Measurements from ENCODE around the gene EGR1.

Gene EGR1

GRCh38 chr5:138465261-138466124 lies at the start of gene EGR1:
Gene EGR1, plus strand, starts transcription at chr5:138465479. Its CDS starts 283 bp downstream, at chr5:138465762.
- peaks cover 37% of the 10 kb centered on the region for H3K4me1 Mint-ChIP-seq
- ATAC-seq (peak; percentile 73), DNase-seq (ENCODE audit: low spot score in 2 of 2) (peak; percentile 89 to 98)
- peak within 1 kb of the TSS; percentile 93 for H3K27ac Mint-ChIP-seq
- H3K36me3 Mint-ChIP-seq: peaks cover 65% of the 10 kb centered on the region
- H3K9me3 Mint-ChIP-seq: no peaks in the 10 kb centered on the region
- H3K4me3 Mint-ChIP-seq: peak within 1 kb of the TSS; percentile 84

DNA sequence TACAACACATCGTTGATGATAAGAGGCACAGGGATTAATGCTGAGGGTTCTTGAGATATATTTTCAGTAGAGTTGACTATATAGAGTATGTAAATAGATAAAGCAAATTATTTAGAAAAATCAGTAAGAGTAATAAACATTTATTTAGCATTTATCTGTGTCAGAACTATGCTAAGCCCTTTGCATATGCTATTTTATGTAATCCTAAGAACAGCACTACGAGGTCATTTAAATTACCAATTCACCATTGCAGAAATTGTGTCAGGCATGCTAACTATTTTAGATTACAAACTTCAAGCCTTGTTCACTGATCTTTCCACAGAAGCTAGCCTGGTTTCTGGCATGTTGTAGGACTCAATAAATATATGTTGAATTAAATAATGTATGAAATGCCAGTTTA lies 46.8 kb upstream of the EGR1 start:
- H3K27ac Mint-ChIP-seq: no peak overlapping the region

GRCh38 chr5:138425079-138425478 lies 40.2 kb upstream of the EGR1 start:
- ATAC-seq (no peak), DNase-seq (ENCODE audit: low spot score in 2 of 2) (no peak)
- Mint-ChIP-seq H3K9me3 (no peaks in the 10 kb centered on the region), H3K36me3 (peaks cover 100% of the 10 kb centered on the region), H3K4me1 (no peaks in the 10 kb centered on the region), H3K4me3 (no peak overlapping the region), H3K27ac (peak overlapping the region; percentile 18)

More for the DNA sequence above, 46.8 kb upstream of the EGR1 start:
- no peaks in the 10 kb centered on the region for H3K9me3 Mint-ChIP-seq
- H3K4me3 Mint-ChIP-seq: no peak overlapping the region
- H3K36me3 Mint-ChIP-seq: peaks cover 99% of the 10 kb centered on the region
- ATAC-seq (no peak), DNase-seq (ENCODE audit: low spot score in 2 of 2) (no peak)
- H3K4me1 Mint-ChIP-seq: no peaks in the 10 kb centered on the region

DNA sequence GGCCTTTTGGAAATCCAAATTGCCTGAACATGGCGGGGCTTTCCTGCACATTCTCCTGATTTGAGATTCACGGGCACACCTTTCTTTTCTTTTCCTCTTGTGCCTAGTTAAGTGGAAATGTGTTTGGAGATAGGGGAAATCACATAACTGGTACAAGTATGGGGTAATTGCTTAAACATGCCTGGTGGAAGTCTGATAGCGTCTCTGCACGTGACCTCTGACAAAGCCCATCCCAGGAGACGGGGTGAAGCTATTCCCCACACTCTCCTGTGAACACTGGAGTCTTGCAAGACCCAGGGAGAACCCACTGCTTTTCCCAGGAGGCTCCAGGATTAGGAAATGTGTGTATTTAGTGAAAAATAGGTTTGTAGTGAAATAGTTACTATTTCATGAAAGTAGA lies 29.3 kb upstream of the EGR1 start:
- no peaks in the 10 kb centered on the region for H3K9me3 Mint-ChIP-seq
- DNase-seq (ENCODE audit: low spot score in 2 of 2) (no peak), ATAC-seq (no peak)
- no peak overlapping the region for H3K4me3 Mint-ChIP-seq
- H3K4me1 Mint-ChIP-seq: peaks cover 30% of the 10 kb centered on the region
- peak overlapping the region; percentile 23 for H3K27ac Mint-ChIP-seq
- H3K36me3 Mint-ChIP-seq: peaks cover 68% of the 10 kb centered on the region

DNA sequence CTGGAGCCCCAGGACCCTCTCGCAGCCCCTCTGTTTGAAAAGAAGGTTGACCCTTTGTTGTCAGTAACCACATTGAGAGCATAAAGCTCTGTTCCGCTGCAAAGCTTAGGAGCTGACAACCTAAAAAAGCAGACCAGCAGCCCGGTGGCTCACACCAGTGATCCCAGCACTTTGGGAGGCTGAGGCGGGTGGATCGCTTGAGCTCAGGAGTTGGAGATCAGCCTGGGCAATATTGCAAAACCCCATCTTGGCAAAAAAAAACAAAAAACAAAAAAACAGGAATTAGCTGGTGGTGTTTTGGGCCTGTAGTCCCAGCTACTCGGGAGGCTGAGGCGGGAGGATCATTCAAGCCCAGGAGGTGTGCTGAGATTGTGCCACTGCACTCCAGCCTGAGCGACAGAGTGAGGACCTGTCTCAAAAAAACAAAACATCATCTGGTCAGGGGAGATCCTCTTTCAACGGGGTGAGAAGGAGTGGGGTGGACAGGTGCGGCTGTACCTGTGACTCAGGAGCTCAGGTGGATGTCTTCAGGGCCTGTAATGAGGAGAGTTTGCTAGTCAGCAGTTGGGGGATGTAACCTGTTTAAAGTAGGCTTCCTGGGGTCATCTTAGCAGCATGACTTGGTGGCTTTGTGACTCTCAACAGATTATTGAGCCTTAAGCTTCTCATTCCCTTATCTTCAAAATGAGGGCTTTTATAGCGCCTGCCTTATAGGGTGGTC lies 27.1 kb upstream of the EGR1 start:
- ATAC-seq: no peak
- H3K4me3 Mint-ChIP-seq: peak overlapping the region; percentile 71
- H3K36me3 Mint-ChIP-seq: peaks cover 46% of the 10 kb centered on the region
- peaks cover 30% of the 10 kb centered on the region for H3K4me1 Mint-ChIP-seq
- H3K27ac Mint-ChIP-seq: peak overlapping the region; percentile 77
- no peak for DNase-seq (ENCODE audit: low spot score in 2 of 2)
- H3K9me3 Mint-ChIP-seq: no peaks in the 10 kb centered on the region

DNA sequence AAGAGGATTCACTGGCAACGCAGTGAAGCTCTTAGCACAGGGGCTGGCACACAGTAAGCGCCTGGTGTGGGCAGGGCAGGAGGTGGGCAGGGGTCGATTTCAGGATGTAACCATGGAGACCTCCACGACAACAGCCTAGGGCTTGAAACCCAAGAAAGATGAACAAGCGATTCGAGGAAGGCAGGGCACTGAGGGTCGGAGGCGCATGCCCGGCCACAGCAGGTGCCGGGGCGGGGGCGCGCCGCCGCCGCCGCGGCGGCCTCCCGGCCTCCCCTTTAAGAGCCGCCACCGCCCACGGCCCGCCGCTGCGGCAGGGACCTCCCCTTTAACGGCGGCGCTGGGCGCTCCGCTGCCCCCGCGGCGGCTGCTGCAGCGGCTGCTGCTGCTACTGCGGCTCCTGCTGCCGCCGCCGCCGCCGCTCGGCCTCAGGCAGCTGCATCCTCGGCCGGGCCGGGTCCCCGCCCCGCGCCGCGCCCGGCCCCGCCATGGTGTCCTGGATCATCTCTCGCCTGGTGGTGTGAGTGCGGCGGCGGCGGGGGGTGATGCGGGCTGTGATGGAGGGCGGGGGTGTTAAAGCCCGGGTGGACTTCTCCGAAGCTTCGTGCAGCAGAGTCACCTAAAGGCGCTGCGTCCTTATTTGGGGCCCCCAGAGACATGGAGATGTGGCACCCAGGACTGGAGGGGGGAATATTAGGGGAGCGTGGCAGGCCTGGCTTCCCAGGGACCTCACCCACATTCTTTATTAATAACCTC lies 26.4 kb upstream of the EGR1 start, which contains the start of gene REEP2:
TSS of gene REEP2 (plus strand) at position 334 of the 753 bp plus-strand sequence. CDS start at position 486, 152 bp downstream.
- Mint-ChIP-seq H3K27ac (peak within 1 kb of the TSS; percentile 77), H3K36me3 (peaks cover 38% of the 10 kb centered on the region)
- DNase-seq (ENCODE audit: low spot score in 2 of 2): peak; percentile 61 to 77

GRCh38 chr5:138439477-138440158 lies 25.7 kb upstream of the EGR1 start:
- peaks cover 31% of the 10 kb centered on the region for H3K36me3 Mint-ChIP-seq
- H3K4me1 Mint-ChIP-seq: peaks cover 30% of the 10 kb centered on the region
- DNase-seq (ENCODE audit: low spot score in 2 of 2) (no peak), ATAC-seq (no peak)
- H3K27ac Mint-ChIP-seq: no peak overlapping the region
- H3K4me3 Mint-ChIP-seq: peak overlapping the region; percentile 71
- H3K9me3 Mint-ChIP-seq: no peaks in the 10 kb centered on the region

More for the DNA sequence above, 26.4 kb upstream of the EGR1 start, which contains the start of gene REEP2:
- H3K4me1 Mint-ChIP-seq: peaks cover 30% of the 10 kb centered on the region
- peak; percentile 90 for ATAC-seq
- no peaks in the 10 kb centered on the region for H3K9me3 Mint-ChIP-seq
- H3K4me3 Mint-ChIP-seq: peak within 1 kb of the TSS; percentile 71

GRCh38 chr5:138440159-138441073 lies 24.9 kb upstream of the EGR1 start:
- Mint-ChIP-seq H3K4me1 (peaks cover 30% of the 10 kb centered on the region), H3K27ac (no peak overlapping the region), H3K9me3 (no peaks in the 10 kb centered on the region), H3K36me3 (peaks cover 23% of the 10 kb centered on the region), H3K4me3 (peak overlapping the region; percentile 71)
- ATAC-seq (no peak), DNase-seq (ENCODE audit: low spot score in 2 of 2) (no peak)

GRCh38 chr5:138441221-138441620 lies 24.1 kb upstream of the EGR1 start:
- H3K4me1 Mint-ChIP-seq: peaks cover 30% of the 10 kb centered on the region
- ATAC-seq (no peak), DNase-seq (ENCODE audit: low spot score in 2 of 2) (no peak)
- H3K9me3 Mint-ChIP-seq: no peaks in the 10 kb centered on the region
- peaks cover 15% of the 10 kb centered on the region for H3K36me3 Mint-ChIP-seq
- H3K4me3 Mint-ChIP-seq: no peak overlapping the region
- no peak overlapping the region for H3K27ac Mint-ChIP-seq

- DNase-seq (ENCODE audit: low spot score in 2 of 2) (no peak), ATAC-seq (no peak)
- no peak overlapping the region for H3K4me3 Mint-ChIP-seq
- peaks cover 13% of the 10 kb centered on the region for H3K4me1 Mint-ChIP-seq
- H3K9me3 Mint-ChIP-seq: no peaks in the 10 kb centered on the region
- H3K27ac Mint-ChIP-seq: peak overlapping the region; percentile 5
- no peaks in the 10 kb centered on the region for H3K36me3 Mint-ChIP-seq
Measured at GRCh38 chr5:138444078-138444773, 21.1 kb upstream of the EGR1 start.

DNA sequence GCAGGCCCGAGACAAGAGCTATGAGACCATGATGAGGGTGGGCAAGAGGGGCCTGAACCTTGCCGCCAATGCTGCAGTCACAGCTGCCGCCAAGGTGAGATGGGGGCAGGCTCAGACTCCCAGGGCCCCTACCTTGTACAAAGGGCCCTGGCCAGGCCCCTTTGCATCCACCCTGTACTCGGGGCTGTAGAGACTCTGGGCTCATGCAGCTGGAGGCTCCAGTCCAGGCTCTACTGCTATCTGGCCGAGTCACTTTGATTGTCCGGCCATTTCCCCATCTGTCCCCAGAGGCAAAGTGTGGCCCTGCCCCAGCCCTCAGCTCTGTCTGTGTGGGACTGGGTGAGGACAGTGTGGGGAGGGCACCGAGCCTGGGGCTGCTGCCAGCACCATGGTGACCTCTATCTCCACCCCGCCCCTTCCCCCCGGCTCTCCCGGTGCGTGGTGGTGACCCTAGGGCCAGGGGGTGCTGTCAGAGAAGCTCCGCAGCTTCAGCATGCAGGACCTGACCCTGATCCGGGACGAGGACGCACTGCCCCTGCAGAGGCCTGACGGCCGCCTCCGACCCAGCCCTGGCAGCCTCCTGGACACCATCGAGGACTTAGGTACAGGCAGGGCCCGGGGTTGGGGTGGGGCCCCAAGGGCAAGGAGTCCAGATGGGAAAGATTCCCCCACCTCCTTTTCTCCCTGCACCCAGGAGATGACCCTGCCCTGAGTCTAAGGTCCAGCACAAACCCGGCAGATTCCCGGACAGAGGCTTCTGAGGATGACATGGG lies 20.3 kb upstream of the EGR1 start:
- Mint-ChIP-seq H3K4me3 (no peak overlapping the region), H3K27ac (no peak overlapping the region), H3K4me1 (peaks cover 10% of the 10 kb centered on the region), H3K9me3 (no peaks in the 10 kb centered on the region), H3K36me3 (no peaks in the 10 kb centered on the region)
- DNase-seq (ENCODE audit: low spot score in 2 of 2): no peak
- ATAC-seq: no peak

- Mint-ChIP-seq H3K9me3 (no peaks in the 10 kb centered on the region), H3K4me1 (peaks cover 8% of the 10 kb centered on the region), H3K36me3 (no peaks in the 10 kb centered on the region), H3K4me3 (no peak overlapping the region), H3K27ac (no peak overlapping the region)
- DNase-seq (ENCODE audit: low spot score in 2 of 2) (no peak), ATAC-seq (no peak)
Measured at GRCh38 chr5:138445547-138446271, 19.6 kb upstream of the EGR1 start.

Measured in stimulated activated effector memory CD8-positive, alpha-beta T cell treated with anti-CD3 and anti-CD28 coated beads, Interleukin-12 subunit alpha, Interleukin-12 subunit beta, amount 100 ng/mL, for 72 hours (primary cell).